Ramos (cell line): ENCODE measurements around the gene CMTM8.
"Not testable (repeated sequence)": the region's sequence is repeated elsewhere in the genome, so short reads cannot be mapped to it uniquely, and the experiment has no call there.

Experiments
- in situ Hi-C: fragments of 300-500 bp; cut with MboI; formaldehyde crosslinking; loops from one replicate; pipeline ENCODE4 v1.14.3; 2022; ENCODE audit warnings: low sequenced_read_pairs; ENCODE audit not compliant: unreplicated experiment

Gene CMTM8

DNA sequence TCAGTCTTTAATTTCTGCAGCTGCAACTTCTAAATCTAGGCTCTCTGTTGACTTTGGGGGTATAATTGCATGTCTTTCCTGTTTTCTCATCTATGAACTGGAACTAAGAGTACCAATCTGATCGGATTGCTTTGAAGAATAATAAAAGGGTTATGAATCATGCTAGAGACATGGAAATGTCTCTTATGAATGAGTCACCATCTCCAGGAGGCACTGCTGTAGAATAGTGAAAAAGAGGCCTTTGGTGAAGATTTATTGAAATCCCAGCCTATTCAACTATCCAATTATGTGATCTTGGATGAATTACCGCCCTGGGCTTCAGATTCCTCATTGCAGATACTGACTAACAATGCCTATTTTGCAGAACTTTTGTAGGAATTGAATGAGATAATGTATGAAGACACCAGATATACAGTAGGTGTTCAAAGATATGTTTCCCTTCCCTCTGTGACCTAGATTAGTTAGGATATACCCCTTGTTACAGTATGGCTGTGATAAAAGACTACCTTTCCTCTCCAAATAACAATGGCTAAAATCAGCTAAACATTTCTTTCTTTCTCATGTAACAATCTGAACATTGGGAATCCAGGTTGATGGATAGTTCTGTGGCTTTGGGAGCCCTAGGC lies 11.5 kb upstream of the CMTM8 start:
- in situ Hi-C loops, result no loop called here

DNA sequence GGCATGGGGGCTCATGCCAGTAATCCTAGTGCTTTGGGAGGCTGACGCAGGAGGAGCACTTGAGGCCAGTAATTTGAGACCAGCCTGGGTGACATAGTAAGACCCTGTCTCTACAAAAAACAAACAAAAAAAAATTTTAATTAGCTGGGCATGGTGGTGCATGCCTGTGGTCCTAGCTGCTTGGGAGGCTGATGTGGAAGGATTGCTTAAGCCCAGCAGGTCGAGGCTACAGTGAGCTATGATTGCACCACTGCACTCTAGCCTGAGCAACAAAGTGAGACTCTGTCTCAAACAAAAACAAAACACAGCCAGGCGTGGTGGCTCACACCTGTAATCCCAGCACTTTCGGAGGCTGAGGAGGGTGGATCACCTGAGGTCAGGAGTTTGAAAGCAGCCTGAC lies 9.7 kb upstream of the CMTM8 start:
- in situ Hi-C loops, result not testable (repeated sequence)

DNA sequence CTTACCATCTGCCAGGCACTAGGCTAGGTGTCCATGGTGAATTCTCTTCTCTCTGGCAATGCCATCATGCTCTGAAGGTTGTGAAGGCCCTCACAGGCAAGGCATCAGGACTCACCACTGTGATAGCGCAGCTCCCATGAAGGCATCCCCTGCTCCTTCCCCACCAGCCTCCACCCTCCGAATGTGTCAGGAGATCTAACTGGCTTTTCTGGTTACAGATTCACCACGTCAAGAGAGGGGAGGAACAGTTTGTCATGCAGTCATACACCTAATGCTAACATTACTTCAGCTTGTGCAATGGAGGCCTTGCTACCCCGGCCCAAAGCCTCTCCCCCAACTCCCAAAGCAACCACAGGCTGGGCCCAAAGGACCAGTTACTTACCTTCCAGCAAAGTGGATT lies 8.9 kb upstream of the CMTM8 start:
- in situ Hi-C loops, result no loop called here

DNA sequence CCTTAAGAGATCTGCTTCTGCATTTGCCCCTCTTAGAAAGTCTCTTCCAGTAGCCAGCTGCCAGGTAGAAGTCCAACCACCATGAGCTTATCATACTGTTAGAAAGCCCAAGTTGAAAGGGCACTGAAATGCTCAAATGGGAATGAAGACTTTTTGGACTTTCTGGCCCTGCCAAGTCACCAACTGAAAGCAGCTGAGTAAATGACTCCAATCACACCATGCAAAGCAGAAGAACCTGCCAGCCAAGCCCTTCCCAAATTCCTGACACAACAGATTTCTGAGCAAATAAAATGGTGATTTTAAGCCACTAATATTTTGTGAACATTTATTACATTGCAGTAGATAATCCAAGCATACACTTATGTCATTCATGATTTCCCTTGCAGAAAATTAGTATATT lies 2.1 kb upstream of the CMTM8 start:
- in situ Hi-C loops, result no loop called here

DNA sequence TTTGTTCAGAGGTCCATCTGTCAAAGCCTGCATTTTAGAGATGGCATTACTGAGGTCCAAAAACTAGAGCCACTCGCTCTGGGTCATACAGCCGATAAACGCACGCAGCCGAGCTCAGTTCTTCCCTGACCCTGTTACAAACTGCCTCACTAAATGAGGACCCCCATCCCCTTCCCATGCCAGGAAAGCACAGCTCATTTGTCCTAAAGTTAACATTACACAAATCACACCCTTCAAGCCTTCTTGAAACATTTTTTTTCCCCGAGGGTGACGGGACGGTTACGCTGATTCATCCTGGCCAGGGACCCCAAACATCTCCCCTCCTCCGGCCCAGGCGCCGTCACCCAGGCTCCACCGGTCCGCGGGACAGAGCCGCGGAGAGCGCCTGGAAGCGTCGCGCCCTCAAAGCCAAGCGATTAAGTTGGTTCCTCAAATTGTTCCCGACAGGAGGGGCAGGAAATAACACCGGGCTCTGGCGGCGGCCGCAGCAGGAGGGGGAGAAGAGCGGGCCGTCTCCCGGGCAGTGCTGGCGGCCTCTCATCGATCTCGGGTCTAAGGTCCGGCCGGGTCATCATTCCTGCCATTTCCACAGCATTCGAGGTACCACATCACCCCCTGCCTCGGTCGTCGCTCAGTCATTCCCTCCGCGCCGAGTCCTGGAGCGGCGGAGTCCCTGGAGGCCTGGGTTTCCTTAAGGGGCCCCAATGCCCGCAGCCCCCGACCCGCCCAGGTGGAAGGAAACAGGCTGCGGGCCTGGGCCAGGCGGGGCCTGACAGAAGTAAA lies 619 bp upstream of the CMTM8 start:
- in situ Hi-C loops, result no loop called here

DNA sequence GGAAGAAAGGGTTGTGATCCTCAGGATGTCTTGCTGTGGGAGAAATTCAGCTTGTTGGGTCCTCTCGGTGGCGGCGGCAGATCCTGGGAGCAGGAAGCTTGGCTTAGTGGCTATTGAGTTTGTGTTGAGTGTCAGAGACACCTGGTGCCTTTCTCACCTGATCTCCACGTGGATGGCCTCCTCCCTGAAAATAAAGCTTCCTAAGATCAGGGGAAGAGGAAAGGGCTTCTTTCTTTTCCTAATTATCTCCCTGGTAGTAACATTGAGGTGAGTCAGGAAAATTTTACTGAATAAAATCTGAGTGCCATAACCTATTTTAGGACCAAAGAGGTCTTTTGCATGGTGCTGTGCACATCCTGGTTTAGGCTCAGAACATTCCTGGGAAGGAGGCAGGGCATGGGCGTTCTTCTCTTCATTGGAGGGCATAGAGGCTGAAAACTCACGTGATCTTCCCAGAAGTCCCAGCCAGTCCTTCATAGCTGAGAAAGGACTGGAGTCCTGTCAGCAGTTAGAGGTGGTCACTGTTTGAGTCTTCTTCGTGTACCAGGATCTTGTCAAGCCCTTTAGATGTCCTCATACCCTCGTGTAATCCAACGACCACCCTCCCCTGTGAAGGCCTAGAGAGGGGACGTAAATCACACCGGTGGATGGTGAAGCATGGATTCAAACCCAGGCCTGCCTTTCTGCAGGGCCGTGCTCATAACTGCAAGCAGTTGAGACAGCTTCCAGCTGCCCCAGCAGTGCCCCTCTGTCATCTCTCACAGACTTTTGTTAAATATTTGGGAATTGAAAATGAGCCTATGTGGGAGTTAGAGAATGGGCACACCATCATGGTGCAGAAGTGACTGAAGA lies 1.1 kb downstream of the CMTM8 start:
- in situ Hi-C loops, result no loop called here

DNA sequence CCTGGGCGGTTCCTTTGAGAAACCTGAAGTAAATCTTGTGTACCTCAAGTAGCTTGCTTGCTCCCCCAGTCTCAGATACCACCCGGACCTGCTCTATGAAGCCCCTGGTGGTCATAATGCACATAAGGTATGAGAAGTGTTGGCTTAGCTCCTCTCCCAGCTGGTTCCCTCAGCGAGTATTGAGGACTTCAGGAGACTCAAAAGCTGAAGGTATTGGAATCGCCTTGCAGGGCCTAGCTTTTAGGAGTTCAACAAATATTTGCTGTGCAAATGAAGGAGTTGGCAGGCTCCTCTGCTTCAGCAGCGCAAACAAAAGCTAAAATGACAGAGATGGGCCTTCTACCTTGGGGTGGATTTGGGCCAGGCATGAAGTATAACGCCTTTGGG lies 1.7 kb downstream of the CMTM8 start:
- in situ Hi-C loops, result no loop called here

DNA sequence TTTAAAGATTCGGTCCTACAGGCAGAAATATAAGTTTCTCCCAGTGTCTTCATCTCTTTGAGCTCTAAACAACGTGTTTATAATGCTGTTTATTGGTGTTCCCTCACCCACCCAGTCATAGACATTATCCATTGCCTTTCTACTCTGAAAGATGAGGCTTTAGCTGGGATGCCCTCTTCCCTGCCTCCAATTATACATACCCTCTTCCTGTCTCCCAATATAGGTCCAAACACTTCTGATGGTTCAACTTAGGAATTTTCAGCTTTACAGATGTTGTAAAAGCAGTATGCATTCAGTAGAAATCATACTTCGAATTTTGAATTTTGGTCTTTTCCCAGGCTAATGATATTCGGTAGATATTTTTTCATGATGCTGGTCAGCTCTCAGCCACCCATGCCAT lies 2.6 kb downstream of the CMTM8 start:
- in situ Hi-C loops, result no loop called here

DNA sequence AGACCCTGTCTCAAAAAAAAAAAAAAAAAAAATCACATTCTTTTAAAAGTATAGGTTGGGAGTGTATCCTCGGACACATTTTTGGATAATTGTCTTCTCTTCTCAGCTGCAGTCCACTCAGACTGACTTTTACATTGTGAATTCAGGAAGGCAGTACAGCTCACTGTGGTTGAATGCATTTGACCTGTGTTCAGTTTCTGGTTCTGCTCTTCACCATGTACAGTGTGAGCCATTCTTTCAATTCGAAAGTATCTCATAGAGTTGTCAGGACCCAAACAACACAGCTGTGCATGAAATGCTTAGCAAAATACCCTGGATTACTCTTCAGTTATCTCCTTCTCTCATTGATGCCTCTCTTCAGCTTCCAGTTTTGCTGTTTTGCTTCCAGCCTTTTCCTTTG lies 5.0 kb downstream of the CMTM8 start:
- in situ Hi-C loops, result no loop called here

DNA sequence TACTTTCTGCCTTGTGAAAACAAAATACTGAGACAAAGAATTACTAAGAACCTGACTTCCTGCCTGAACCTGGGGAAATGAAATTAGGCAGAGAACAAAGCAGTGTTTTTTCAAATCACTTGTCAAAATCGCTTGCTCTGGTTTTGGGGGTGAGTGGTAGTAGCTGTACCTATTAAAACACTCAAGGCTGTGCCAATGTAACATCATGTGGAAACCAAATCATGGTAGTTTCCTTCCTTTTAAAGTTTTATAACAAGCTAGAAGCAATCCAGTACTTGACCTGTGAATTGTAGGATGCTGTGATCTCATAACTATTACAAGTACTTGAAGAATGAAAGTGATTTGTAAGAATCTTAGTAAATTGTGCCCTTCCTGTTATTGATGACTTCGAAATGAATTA lies 6.7 kb downstream of the CMTM8 start:
- in situ Hi-C loops, result no loop called here

DNA sequence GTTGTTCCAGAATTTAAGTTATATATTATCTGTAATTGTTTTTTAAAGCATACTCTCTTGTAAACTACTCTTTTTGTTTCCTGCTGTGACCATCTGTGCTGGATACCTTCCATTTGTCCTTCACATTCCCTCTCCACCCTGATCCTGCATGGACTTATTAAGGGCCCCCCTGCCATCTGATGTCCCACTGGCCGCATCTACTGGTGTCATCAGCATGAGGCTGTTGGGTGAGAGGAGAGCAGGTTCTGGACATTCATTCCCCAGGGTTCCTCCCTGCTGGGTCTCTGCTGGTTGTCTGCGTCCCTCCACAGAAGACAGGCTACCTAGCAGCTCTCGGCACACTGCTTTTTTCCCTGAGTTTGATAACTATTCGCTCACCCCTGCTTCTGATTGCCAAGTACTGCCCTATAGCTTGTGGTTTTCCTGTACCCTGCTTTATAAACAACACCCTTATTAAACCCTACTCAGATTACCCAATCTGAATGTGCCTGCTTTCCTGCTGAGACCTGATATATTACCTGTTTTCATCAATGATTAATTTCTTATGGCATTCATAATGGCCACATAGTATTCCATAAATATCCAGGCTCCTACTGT lies 7.7 kb downstream of the CMTM8 start:
- in situ Hi-C loops, result no loop called here

DNA sequence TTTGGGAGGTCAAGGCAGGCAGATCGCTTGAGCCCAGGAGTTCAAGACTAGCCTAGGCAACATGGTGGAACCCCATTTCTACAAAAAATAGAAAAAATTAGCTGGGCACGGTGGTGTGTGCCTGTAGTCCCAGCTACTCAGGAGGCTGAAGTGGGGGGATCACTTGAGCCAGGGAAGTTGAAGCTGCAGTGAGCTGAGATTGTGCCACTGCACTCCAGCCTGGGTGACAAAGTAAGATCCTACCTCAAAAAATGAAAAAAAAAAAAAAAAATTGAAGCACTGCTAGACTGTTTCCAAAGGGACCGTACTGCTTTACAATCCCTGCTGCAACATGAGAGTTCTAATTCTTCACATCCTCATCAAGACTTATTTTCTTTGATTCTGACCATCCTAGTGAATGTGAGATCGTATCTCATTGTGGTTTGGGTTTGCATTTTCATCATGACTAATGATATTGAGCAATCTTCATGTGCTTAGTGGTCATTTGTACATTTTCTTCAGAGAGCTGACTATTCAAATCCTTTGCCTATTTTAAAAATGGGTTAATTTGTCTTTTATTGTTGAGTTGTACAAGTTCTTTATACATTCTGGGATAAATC lies 10.8 kb downstream of the CMTM8 start:
- in situ Hi-C loops, result no loop called here

DNA sequence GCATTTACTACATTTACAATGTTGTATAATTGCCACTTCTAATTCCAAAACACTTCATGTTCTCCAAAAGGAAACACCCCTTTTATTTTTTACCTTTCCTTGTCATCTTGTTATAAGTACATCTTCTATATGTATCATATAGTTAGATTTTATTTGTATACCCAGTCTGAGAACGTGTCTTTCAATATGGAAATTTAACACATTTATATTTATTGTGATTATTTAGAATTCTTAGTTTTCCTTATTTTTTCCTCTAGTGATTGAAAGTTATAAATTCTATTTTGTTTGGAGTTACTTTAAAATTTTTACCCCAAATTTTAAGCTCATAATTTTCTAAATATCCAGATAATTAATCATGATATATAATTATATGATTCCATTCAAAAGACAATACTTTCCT lies 15.8 kb downstream of the CMTM8 start:
- in situ Hi-C loops, result no loop called here

DNA sequence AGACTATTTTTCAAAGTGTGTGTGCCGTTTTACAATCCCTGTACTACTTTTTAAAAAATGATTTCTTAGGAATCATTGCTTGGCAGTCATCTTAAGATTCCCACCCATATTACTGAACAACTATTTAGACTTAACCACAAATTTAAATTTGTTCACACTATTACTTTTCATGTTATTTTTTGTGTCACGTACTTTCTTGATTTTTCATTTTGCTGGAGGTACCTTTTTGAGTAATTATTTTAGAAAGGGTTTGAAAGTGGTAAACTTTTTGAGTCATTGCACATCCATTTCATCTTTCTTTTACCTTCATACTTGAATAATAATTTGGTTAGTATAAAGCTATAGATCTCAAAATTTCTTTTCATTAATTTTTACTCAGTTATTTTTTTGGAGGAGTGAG lies 16.9 kb downstream of the CMTM8 start:
- in situ Hi-C loops, result no loop called here

DNA sequence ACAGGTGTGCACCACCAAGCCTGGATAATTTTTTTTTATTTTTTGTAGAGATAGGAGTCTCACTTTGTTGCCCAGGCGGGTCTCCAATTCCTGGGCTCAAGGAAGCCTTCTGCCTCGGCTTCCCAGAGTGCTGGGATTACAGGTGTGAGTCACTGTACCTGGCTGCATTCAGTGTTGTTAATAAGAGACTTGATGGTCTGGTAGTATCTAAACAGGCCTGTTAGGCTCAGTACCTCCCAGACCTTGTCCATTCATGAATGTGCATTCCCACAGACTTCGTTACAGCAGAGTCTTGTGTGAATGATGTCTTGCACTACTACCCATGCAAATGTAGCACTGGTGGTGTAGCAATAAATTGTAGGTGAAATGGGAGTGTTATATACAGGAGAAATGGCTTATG lies 17.7 kb downstream of the CMTM8 start:
- in situ Hi-C loops, result no loop called here

DNA sequence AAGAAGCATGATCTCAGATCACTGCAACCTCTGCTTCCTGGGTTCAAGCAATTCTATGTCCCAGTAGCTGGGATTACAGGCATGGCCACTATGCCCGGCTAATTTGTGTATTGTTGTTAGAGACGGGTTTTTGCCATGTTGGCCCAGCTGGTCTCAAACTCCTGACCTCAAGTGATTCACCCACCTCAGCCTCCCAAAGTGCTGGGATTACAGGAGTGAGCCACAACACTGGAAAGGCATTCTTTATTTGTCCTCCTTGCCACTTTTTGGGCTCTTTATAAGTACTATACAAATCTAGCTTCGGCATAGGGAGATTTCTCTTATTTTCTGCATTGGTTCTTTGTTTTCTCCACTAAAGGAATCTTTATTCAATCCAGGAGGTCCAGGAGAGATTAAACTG lies 18.6 kb downstream of the CMTM8 start:
- in situ Hi-C loops, result no loop called here

DNA sequence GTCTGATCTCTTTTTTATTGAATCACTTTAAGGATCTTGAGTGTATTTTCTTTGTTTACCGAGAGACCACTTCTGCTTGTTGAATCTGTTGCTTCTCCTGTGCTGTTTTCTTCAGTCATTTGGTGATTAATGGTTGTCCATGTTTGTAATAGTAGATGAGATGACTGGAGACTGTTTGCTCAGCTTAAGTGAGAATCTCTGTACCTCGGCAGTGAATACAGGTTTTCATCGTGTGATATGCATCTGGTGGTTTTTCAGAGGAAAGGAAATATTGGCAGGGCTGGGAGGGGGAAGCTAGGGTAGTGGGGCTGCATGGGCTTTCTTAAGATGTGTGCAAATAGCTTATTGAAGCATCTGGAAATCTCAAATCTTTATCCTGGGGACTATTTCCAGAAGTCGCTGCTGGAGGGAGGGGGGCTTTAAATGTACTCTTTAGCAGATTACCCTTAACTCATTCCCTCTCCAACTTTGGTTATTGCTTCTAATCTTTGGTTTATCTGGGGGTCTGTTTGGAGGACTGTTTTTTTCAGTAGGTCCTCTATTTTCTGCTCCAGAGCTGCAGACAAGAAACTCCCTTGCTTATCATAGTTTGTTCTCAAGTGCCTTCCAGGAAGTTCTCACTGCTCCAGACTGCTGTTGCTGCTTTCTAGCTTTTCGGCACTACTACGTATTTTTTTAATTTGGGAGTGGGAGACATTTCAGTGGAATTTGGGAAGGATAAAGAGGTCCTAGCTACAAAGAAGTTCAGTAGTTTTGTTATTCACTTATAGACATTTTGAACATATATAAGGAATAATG lies 19.4 kb downstream of the CMTM8 start:
- in situ Hi-C loops, result no loop called here

DNA sequence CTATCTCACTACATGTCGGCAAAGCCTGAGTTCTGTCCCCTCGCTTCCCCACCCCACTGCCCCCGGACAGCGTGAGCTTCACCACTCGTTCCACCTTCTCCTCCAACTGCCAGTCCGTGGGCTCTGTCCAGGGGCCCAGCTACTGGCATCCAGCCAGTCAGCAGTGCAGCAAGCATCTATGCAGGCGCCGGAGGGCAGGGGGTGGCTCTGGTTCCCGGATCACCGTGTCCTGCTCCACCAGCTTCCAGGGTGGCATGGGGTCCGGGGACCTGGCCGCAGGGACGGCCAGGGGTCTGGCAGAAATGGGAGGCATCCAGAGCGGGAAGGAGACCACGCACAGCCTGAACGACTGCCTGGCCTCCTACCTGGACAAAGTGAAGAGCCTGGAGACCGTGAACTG lies 20.4 kb downstream of the CMTM8 start:
- in situ Hi-C loops, result no loop called here

DNA sequence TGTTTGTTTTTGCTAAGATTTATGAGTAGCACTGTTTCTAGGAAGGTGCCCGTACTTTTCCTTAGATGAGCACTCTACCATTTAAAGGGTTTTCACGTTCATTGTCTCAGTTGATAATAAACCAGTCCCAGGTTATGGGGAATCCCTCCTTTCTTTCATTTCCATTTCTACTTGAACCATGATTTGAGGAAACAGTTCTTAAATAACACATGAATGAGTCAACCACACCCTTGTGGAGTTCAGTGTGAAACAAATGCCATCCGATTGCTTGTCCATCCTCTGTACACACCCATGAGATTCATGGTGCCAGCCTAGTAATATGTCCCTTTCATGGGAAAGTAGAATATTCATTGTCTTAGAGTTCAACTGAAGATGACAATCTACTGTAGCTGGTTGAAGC lies 23.1 kb downstream of the CMTM8 start:
- in situ Hi-C loops, result no loop called here

DNA sequence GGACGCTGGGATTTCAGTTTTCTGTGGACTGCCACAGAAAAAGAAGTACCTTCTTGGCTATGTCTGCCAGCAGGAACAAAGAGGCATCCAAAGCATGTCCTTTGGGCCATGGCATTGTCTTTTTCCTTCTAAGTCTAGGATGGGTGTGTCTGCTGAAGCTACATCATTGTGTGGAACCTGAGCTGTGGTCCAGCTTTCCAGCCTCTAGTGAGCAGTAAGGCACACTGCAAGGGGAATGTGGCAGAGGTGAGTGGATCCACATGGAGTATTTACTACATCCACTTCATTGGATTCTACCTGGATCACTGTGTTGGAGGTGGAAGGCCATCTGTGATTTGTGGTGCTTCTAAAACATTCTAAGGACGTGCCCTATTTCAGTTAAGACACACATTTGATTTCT lies 23.7 kb downstream of the CMTM8 start:
- in situ Hi-C loops, result no loop called here
